Pons (tissue), 1 donor: ENCODE results near the gene RBMXL3.

Source experiments
- DNase-seq: peaks from one replicate; pipeline ENCODE4 v3.0.0-alpha.2; 2016; ENCODE audit warnings: low spot score

The RBMXL3 gene

DNA sequence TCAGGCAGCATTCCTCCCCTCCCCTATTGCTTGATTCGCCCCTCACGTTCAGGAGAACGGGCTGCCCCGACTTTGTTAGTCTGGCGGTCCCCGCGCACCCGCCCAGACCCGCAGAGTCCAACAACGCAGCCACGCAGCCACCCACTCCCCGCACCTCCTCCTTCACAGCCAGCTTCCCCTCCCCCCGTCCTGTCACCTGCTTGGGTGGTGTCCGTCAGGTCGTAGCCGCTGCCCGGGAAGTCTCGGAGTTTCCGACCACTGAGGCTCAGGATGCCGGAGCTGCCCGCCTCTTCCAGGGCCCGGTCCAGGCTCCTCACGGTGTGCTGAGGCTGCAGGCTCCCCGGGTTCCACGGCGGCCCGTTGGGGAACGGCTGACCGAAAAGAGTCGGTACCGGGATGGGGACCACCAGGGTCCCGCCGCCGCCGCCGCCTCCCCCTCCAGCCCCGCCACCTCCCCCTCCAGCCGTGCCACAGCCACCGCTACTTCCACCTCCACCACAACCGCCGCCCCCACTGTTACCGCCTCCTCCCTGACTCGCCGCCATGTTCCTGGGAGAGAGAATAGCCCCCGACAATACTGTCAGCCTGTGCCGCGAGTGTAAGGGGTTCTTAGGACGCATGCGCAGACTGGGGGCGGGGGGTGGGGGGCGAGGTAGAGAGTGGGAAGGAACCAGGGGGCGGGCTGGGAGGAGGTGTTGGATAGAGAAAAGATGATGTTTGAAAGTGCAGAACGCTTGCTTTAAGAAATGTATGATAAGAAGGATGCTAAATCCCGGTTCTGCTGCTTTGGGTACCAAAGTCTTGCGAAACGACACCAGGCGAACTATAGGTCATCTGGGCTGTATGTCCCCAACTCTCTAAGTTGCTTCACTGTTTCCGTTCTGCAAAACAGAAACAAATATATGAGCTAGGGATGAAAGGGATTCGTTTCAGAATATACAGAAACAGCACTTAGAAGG, 44.6 kb downstream of the RBMXL3 start, which contains the start of gene LRCH2:
Gene LRCH2, minus strand, starts transcription at position 600 of the 959 bp plus-strand sequence. Its CDS starts 55 bp downstream, at position 545.
- DNase-seq, result no peak

DNA sequence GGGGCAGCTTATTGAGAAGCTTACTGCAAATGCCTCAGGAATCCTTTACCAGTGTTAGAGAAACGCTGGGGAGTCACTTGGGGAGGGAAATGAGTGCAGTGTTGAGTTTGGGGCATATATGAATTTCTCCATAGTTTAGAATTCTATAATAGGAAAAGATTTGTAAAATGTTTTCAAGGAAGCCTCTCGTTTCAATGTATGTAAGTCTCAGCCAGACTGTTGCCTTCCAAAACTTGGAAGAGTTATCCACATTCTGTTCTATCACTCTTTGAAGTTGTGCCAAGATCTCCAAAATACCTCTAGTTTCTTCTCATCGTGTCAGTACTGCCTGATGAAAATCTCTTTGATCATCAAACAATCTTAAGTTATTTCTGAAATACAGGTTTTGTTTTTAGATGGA, 45.3 kb downstream of the RBMXL3 start:
- no peak for DNase-seq

DNA sequence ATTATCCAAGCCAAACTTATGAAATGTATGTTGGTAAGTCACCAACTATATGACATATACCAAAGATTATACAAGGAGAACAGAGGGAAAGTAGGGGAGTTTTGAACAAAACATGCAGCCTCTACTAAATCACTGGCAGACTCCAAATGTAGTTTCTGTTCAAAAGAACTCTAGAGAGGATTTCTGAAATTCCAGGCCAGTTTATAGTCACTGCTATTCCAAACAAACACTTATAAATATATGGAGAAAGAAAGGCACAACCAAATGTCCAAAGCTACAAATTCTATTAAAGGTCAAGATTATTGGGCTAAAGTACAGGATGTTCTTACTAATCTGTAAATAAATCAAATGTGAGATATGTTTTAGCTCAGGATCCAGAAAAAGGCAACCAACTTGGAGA, 47.4 kb downstream of the RBMXL3 start:
- DNase-seq, result no peak

DNA sequence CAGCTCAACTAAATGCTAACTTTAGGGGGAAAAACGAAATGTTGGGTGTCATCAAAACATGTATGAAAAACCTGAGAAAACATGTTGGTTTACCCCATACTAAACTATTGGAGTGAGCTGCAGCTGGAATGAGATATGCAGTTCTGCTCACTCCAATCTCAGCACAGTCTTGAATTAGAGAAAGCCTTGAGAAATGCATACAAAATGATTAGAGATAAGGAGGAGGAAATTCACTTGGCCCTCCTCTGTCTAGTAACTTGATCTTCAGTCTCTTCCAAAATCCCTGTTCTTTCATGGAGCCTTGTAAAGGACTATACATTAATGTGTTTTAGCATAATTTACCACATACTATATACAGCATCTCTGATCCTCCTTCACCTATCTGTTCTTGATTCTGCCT, 47.8 kb downstream of the RBMXL3 start:
- no peak for DNase-seq
